HG02981 (cell line): ENCODE results near the gene FBXO24.
"Not testable (repeated sequence)": the region's sequence is repeated elsewhere in the genome, so short reads cannot be mapped to it uniquely, and the experiment has no call there.

Experiments
- ATAC-seq: cut with Tn5 transposase; IDR thresholded peaks from one replicate; pipeline ENCODE4 v1.9.1; 2021; ENCODE audit warnings: mild to moderate bottlenecking, moderate library complexity; ENCODE audit not compliant: unreplicated experiment

The FBXO24 gene

DNA sequence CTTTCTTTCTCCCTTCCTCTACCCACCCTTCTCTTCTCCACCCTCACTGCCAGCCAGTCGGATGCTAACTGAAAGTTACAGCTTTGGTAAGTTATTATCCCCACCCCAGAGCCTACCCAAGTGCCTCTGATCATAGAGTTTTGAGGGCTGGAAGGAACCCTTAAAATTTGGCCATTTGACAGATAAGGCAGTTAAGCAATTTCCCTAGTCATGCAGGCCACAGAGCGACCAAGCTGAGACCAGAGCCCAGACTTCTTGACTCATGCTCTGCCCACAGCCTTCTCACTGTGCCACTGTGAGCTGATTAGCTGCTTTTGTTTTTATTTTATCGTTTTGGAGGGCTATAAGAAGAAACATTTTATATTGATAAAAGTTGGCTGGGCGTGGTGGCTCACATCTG is 29.6 kb upstream of the FBXO24 start:
- ATAC-seq: no peak

DNA sequence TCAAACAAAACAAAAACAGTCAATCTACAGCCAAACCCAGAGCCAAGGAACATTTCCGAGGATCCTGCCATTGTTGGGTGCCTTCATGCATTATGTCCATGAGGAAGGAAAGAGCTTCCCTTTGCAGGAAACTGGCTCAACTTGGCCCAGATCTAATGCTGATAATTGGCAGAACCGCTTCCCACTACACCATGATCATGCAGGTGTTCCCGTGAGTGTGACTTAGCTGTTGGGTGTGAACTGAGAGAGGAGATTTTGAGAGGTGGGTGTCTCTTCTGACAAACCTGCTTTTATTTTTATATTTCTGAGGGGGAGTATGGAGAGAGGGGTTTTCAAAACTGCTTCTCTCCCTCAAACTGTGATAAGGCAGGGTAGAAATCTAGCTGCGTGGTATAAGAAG is 27.0 kb upstream of the FBXO24 start:
- ATAC-seq: no peak

DNA sequence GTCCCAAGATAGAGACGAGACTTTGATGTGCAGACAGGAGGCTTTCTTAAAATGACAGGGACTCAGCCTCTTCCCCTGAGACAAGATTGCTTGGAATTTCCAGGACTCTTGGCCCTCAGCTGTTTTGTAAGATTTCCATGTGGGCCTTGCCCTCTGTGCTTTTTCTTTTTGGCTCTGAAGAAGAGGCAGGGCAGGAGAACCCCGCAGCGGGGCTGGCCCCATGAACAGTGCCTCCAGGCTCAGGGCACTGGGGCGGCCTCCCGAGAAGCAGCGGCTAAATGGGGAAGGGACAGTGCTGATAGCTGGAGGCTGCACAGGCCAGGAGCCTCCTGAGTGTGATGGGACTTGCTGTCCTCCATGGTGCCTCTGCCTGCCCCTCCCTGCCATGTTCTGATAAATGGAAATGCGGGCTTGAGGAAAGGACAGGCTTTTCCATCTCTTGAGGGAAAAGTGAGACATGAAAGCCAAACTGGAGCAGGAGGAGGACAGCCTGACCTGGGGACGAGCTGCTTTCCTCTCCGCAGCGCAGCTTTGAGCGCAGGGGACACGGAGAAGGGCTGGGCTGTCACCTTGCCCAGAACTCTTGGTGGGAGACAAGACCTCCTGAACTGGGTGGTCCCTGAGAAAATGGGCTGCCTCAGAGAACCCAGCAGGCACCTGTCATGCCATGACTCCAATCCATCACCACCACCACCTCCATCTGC is 24.5 kb upstream of the FBXO24 start:
- no peak for ATAC-seq

DNA sequence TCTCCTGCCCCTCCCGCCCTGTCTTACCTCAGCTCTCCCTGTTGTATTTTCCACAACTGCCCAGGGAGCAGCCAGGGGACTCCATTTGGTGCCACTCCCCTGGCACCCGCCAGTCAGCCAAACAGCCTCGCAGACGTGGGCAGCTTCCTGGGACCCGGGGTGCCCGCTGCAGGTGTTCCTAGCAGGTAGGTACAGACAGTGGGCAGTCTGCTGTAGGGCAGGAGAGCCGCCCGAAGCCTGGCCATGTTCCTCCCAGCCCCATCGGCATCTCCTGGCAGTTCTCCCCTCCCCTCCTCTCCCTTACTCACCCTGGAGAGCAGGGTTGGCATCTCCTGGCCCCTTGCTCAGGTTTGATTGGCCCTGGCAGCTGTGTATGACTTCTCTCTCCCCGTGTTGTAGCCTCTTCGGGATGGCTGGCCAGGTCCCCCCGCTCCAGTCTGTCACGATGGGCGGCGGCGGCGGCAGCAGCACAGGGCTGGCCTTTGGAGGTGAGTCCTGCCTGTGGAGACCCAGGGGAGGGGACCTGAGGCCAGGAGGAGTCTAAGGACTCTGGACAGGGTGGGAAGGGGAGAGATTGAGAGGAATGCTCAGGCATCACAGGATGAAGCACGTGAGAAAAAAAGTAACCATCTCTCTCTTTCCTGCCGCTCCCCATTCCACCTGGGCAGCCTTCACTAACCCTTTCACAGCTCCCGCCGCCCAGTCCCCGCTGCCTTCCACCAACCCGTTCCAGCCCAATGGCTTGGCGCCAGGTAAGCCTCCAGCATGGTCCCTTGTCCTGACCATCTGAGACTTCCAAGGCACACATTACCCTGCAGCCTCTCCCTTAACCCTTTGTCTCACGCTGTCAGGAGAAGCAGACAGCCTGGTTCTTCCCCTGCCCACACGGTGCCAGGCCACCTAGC is 23.7 kb upstream of the FBXO24 start:
- ATAC-seq: no peak

DNA sequence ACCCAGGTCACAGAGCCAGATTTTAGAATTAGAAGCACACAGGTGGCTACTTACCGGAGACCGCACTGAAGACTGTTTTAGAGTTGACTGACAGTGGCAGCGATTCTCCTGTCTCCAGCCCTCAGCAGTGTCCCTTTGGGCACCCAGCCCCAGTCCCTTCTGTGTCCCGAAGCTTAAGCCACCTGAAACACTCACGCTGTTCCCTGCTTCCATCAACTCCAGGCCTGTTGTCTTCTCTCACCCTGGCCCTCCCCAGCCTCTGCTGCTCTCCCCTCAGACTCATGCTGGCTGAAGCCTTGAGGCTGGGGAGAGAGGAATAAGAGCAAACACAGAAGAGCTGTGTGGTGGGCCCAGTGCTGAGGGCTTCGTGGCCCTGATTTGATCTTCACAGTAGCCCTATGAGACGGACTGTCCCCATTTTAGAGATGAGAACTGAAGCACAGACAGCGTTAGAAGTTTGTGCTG is 23.0 kb upstream of the FBXO24 start:
- no peak for ATAC-seq

DNA sequence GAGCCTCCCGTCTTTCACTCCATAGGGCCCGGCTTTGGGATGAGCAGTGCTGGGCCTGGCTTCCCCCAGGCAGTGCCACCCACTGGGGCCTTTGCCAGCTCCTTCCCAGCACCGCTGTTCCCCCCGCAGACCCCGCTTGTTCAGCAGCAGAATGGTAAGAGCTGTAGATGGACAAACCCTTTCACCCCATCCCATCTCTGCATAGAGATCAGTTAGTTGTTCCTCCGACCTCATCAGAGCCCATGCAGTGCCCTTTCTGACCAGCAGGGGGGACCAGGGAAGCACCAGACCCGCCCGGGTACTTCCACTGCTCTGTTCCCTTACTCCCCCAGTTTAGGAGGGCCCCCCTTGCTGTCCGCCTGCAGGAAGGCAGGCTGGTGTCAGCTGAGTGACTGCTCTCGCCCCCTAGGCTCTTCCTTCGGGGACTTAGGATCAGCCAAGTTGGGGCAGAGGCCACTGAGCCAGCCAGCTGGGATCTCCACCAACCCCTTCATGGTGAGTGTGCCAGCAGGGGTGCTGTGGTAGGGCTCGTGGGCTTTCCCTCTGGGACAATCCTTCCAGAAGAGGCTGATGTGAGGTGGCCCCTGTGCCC is 22.2 kb upstream of the FBXO24 start:
- no peak for ATAC-seq

DNA sequence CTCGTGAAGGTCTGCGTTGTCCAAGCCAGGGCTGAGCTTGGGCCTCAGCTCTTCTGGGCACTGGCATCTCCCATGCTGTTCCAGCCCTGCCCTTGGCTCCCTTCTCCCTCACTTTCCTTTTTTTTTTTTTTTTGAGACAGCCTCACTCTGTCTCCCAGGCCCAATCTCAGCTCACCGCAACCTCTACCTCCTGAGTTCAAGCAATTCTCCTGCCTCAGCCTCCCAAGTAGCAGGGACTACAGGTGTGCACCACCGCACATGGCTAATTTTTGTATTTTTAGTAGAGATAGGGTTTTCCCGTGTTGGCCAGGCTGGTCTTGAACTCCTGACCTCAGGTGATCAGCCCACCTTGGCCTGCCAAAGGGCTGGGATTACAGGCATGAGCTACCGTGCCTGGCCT is 21.7 kb upstream of the FBXO24 start:
- ATAC-seq: not testable (repeated sequence)

DNA sequence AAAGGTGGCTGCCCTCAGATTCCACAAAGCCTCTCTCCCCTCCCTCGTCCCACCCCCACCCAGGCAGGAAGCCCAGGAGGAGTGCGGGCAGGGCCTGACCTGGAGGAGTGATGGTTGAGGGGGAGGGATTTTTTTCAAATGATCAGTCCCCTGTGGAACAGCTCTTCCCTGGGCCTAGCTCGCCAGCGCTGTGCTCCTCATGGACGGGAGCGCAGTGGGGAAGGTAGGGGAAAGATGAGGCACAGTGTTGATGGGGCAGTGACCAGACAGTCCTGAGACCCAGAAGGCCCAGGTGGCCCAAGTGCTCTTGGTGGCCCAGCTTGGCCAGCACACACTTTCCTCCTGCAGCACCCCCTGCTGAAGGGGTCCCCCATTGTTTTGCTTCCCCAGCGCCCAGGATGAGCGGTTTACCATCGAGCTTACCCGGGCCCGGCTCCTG is 21.0 kb upstream of the FBXO24 start:
- ATAC-seq: no peak

DNA sequence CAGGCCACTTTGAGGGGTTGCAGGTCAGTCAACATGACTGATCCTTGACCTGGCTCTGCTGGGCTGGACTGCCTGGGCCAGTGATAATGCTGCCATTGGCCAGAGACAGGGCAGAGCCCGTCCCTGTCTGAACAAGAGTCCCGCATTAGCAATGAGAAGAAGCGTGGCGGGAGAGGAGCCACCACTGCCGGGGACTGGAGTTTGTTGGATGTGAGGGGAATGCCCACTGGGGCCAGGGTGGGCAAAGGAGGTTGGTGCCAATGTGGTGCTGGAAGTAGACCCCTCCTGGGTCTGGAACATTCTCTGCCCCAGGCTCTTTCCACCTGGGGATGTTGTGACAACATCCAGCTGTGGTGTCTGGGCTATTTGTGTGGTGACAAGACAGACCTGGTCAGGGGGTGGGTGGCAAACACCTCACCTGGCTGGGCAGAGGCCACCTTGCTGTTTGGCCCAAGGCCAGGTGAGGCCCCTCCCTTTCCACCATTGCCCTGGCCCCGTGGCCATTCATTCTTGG is 20.1 kb upstream of the FBXO24 start:
- ATAC-seq: no peak

DNA sequence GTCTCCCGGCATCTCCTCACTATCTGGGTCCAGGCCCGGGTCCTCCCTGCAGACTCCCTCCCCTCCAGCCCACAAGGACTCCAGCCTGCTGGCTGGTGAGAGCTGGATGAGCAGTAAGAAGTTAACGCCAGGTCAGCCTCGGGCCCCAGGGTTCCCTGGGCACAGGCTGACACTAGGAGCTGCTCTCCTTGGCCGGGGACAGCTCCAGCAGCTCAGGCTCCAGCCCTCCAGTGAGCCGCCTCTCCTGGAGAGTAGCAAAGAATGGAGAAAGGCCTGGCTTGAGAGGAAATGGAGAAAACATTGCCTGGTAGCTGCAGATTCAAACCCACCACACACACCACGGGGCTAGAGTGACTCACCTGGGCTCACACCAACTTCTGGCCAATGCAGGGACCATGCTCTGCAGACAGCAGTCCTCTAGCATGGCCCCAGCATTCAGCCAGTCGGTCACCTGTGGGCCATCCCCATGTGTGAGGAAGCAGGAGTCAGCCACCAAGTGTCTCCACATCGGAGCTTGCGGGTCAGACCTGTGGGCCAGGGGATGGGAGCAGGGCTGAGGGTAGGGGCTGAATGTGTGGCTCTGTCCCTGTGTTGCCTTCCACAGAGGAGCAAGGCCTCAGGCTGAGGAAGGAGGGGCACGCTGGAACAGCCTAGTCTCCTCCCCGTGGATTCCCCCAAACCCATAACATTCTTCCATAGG is 18.9 kb upstream of the FBXO24 start:
- ATAC-seq: no peak

DNA sequence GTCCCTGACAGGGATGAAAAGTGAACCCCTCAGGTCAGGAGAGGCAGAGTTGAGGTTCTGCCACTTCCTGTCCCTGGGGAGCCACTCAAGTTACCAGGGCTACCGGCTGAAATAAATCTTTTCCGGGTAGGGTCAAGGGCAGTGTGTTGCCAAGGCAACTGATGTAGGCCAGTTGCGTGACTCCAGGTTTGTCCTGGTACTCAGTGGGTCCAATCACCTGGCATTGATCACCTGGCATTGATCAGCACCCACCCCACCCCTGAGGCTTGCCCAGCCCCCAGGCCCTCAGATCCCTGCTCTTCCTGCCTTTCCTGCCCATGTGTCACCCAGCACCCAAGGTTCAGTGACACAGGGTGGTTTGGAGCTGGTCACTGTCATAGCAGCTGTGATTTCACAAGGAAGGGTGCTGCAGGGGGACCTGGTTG is 18.4 kb upstream of the FBXO24 start:
- no peak for ATAC-seq

DNA sequence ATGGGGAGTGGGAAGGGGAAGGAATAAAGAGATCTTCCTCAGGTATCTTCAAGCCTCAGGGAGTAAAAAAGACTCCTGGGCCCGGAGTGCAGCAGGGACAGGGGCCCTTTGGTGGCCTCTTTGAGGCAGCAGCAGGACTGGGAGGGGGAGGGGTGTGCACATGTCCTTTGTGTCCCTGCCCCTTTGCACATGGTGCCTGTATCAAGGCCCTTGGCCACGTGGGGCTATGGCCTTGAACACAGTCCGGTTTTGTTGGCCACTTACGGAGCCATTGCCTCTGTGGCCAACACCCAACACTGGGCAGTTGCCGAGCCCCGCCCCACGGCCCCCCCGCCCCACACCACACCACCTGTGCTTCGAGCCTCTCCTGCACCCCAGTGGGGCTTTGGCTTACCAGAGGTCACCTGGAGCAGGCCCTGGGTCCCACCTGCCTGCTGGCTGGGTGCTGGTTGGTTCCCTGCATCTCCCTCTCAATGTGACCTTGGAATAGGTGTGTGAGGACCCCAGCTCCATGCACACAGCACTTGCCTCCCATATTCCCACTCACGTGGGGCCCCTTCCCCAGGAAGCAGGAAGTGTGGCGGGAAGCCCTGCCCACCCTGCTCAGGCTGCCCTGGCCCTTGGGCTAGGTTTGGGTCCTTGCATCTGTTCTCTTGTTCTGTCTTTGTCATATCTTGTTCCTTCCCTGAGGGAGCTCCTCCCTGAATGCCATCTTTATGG is 17.8 kb upstream of the FBXO24 start:
- no peak for ATAC-seq

DNA sequence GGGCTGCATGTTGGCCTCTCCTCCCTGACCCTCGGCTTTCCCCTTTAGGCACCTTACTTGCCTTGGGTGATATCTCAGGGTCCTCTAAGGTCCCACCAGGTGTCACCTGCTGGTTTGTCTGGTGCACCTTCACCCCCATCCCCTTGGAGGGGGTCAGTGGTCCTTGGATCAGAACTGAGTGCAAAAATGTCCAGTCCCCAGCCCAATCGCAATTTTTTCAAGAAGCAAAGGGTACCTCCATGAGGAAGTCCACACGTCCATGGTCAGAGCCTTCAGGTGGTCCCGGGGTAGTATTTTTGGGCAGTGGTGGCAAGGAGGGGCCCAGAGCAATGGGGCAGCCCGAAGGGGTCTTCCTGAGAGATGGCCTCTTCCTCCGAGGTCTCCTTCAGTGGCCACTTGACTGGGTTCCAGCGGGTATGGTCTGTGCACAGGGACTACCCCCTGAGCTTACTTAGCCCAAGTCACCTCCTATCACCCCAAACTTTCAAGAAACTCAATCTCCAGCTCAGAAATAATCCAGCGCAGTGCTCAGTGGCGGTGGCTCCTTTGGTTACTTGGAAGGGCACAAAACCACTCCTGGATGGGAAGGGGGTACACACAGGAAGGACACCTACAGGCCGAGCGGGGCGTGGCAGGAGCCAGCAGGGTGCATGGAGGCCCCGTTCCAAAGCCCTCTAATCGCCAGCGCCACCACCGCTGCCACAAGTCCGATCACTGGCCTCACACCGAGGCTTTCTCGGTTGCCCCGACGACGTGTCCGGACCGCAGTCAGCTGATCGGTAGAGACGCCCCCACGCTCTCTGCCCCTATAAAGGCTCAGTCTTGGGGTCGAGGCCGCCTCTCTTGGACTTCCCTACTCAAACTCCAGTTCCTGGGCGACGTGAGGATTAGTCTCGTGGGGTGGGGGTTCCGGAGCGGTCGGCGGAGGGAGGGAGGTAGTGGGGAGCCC is 17.0 kb upstream of the FBXO24 start:
- peak; percentile 29 for ATAC-seq

DNA sequence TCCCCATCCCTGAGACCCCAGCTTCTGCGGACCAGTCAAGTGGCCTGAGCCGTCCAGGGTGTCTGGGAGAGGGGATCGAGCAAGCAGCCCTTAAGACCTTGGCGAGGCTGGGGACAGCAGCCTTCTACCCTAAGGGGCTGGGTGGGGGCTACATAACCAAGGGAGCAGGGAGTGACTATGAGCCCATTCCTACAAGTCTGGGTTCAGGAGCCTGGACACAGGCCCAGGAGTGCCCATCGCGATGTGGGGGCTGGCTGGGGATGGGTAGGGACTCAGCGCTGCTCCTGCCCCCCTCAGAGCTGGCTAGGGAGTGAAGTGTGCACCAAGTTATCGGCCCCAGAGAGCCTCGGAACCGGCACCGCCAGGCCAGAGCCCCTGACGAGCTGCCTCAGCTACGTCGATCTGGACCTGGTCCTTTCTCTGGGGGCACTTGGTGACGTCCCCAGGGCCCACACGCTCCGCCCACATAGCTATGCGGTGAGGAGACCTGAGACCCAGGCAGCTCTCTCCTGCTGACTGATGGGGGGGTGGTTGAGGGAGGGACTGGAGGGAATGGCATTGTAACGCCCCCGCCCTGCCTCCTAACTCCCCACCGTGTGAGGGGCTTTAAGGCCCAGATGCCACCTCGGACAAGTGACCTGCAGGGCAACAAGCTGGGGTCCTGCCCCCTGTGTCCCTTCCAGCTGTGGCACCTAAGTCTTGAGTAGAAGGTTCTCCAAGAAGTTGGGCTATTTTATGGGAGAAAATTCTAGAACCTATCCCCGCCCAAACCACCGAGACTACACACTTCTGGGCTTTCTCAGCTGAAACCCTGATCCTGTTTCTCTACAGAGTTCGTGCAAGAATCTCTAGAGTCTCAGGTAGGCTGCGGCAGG is 14.9 kb upstream of the FBXO24 start:
- no peak for ATAC-seq

DNA sequence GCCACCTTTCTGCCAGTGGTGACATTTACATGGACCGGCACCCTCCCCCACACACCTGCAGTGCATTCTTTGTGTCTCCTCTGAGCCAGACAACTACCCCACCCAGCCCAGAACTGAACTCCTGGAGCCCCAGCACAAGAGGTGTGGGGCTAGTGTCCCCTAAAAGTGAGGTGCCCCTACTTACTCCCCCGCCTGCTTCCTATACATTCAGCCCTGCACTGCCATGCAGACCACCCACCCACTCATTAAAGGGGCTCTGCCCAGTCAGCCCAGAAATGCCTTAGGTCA is 14.4 kb upstream of the FBXO24 start:
- no peak for ATAC-seq

DNA sequence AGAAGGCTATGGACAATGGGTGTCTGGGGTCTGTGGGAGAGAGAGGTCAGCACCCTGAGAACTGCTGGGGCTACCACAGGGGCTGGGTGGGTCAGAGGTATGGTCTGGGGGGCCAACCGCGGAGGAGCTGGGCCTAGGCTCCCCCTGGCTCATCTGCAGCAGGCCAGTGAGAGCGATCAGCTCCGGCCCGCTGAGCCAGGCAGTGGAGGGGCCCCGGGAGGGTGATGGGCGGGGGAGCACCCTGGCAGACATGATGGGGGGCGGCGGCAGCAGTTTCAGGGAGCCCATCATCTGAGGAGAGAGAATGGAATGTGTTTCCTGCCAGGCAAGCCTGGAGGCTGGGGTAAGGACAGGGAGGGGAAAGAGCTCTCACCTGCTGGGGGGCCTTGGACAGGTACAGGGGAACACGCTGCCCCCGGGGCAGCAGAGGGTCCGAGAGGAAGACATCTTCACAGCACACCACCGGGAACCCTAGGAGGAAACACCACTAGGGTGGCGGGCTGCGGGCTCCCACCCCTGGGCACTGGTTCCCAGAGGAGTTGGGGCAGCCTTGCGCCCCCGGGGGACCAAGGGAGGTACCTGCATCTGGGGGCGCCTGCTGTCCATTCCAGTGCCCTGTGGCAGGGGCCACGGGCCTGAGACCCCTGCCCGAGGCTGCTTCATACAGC is 13.7 kb upstream of the FBXO24 start:
- no peak for ATAC-seq

DNA sequence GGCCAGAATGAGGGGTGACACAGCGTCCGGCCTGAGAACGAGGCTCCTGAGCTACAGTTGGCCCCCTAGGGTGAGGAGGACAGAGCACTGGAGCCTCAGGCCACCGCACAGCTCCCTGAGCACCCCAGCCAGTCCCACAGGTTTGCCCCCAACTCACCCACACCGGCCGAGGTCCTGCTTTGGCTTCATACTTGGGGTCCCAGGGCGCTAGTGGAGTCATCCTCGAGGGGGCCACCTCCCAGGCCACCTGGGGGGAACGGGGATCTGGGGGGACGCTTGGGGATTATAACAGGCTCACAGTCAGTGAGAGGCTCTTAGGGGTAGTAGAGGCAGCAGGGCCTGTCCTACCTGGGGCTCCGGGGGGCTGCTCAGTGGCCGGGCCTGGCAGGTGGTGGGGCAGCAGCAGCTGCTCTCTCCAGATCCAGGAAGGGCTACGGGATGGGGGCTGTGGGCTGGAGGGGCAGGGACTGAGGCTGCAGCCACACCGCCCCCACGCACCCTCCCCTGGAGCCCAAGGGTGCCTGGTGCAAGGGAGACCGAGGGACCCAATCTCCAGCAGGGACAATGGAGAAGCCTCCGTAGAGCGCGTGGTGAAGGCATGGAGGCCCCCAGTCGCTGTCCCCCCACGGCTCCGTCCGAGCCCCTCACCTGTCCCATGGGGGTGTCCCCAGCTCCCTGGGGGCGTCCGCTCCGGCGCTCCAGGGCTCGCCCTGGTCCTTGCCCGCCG is 13.0 kb upstream of the FBXO24 start:
- ATAC-seq: no peak
